DND-41 (cell line): ENCODE results near the gene PRXL2A.

Experiments
- CTCF ChIP-seq: IDR thresholded peaks from 2 replicates; pipeline ENCODE4 v1.5.1; 2012; ENCODE audit warnings: borderline replicate concordance, low read length, moderate library complexity, mild to moderate bottlenecking; ENCODE audit not compliant: poor library complexity, severe bottlenecking; ENCODE audit errors: extremely low read depth
- EZH2 ChIP-seq: IDR thresholded peaks from 3 replicates; pipeline ENCODE4 v1.6.1; 2012; ENCODE audit warnings: borderline replicate concordance, low read depth, mild to moderate bottlenecking, moderate library complexity, low read length, inconsistent platforms; ENCODE audit not compliant: severe bottlenecking

- no peak for TF ChIP-seq CTCF
- TF ChIP-seq EZH2: no peak
Observed at GRCh38 chr10:80468002-80468401, 59.7 kb downstream of the PRXL2A start.
